IPS DF 6.9 (cell line): ENCODE data around the gene GPR61.

ENCODE experiments used
- DNase-seq: peaks from one replicate; pipeline ENCODE4 v3.0.0-alpha.2; 2013; ENCODE audit warnings: low read depth, low spot score
- H3K27ac ChIP-seq: one replicate; pipeline ENCODE4 v1.5.1; 2013; ENCODE audit warnings: low read length, control low read depth
- H3K27me3 ChIP-seq: 2 replicates; pipeline ENCODE4 v1.6.1; 2013; ENCODE audit warnings: mild to moderate bottlenecking, low read length; ENCODE audit not compliant: control insufficient read depth, insufficient read depth
- H3K36me3 ChIP-seq: 2 replicates; pipeline ENCODE4 v1.6.1; 2013; ENCODE audit warnings: low read length; ENCODE audit not compliant: control insufficient read depth, insufficient read depth
- H3K4me1 ChIP-seq: 2 replicates; pipeline ENCODE4 v1.6.1; 2013; ENCODE audit warnings: low read length; ENCODE audit not compliant: control insufficient read depth, insufficient read depth
- H3K4me3 ChIP-seq: 2 replicates; pipeline ENCODE4 v1.5.1; 2013; ENCODE audit warnings: mild to moderate bottlenecking, low read length
- H3K9me3 ChIP-seq: 2 replicates; pipeline ENCODE4 v1.6.1; 2013; ENCODE audit warnings: low read length, inconsistent platforms; ENCODE audit not compliant: control insufficient read depth, insufficient read depth
- WGBS: extraction: QIAGEN DNeasy Blood & Tissue Kit; methylation state at CpG from one replicate; pipeline ENCODE4 v1.1.7; 2013; ENCODE audit warnings: mixed read lengths, missing lambda C conversion rate; ENCODE audit not compliant: insufficient read length, insufficient coverage; 5-methylcytosine and 5-hydroxymethylcytosine counted together

The GPR61 gene

DNA sequence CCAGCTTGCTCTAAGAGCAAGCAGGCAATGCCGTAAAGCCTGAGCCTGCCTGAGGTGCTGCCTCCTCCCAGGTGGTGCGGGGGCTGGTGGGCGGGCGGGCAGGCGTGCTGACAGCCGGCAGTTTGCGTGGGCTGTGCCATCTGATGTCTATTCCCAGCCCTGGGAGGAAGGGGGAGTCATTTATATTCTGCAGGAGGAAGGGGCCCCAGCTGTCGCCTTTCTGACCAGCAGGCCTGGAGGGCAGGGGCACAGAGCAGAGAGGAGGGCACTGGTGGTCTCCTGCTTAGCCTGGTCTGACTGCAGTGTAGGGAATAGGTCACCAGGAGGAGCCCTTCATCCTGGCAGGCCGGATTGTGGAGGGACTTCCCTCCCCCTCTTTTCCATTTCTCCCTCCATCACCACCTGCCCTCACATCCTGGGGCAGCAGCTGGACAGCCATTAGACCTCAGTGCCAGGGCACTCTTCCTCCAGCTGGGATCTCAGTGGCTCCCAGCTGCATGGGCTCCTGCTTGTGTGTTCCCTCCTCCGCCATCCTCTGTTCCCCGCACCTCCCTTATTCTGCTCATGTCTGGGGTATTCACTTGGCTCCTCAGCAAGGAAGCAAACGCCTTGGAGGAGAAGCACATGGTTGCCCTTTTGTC, 41.4 kb upstream of the GPR61 start:
- H3K4me3 ChIP-seq, result no peak overlapping the region
- H3K4me1 ChIP-seq, result peaks cover 3% of the 10 kb centered on the region; the same call in 1 of the 2 replicates
- no CpG with 5 or more reads among the region's 12 CpGs for WGBS
- H3K27ac ChIP-seq, result no peak overlapping the region
- no peaks in the 10 kb centered on the region for H3K27me3 ChIP-seq
- no peaks in the 10 kb centered on the region for H3K9me3 ChIP-seq
- no peaks in the 10 kb centered on the region for H3K36me3 ChIP-seq
- DNase-seq, result no peak

DNA sequence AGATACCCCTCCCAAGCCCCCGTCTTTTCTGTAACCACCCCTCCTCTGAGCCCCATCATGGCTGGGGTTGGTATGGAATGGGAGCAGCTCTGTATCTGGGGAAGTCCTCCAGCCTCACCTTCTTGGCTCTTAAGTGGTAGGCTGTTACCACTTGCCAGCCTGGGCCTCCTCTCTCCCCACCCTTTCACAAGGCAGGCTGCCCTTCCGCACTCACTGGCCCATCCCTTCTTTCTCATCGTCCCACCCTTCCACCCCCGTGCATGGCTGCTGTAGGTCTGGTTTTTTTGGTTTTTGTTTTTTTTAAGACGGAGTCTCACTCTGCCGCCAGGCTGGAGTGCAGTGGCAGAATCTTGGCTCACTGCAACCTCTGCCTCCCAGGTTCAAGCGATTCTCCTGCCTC, 40.6 kb upstream of the GPR61 start:
- no peaks in the 10 kb centered on the region for H3K36me3 ChIP-seq
- no peak overlapping the region for H3K27ac ChIP-seq
- 0 out of 2 replicates have a peak, but pooled peaks cover 3% of the 10 kb centered on the region for H3K4me1 ChIP-seq
- H3K4me3 ChIP-seq, result no peak overlapping the region
- no peaks in the 10 kb centered on the region for H3K9me3 ChIP-seq
- no peaks in the 10 kb centered on the region for H3K27me3 ChIP-seq
- WGBS, result no CpG with 5 or more reads among the region's 7 CpGs
- no peak for DNase-seq

DNA sequence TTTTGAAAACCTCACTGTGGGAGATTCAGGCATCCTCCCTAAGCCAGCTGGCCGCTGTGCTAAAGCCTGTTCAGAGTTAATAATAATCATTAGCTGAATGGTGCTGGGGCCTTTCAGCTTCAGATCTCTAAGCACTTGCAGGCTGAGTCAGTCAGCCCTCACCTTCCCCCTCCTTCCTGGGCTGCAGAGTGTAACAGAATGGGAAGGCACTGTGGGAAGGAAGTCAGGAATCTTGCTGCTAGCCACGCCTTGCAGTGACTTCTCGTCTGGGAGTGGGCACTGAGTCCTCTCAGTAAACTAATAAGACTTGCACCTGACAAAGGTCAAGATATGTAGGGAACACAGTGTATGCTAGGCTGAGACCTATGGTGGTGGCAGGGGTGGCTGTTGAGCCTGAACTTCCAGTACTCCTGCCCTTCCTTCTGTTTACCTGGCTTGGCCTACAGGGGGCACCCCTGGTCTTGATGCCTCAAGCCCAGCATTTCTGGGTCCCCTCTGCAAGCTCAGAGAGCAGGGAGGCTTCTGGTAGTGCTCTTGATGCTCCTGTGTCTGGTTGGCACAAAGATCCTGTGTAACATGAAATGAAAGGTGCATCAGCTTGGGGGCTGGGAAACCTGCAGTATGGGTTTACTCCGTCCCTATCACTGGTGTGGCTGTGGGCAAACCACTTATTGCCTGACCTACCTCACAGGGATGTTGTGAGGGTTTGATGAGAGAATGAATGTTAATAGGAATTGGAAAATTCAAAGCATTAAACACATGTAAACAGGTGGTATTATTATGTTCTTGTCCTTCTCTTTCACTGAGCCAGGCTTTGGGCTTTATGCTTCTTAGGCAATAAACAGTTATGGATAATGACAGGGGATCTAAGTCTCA, 39.8 kb upstream of the GPR61 start:
- no peak overlapping the region for H3K4me3 ChIP-seq
- DNase-seq, result no peak
- 0 out of 2 replicates have a peak, but pooled peaks cover 3% of the 10 kb centered on the region for H3K4me1 ChIP-seq
- WGBS, result no CpG with 5 or more reads among the region's 4 CpGs
- no peak overlapping the region for H3K27ac ChIP-seq
- no peaks in the 10 kb centered on the region for H3K36me3 ChIP-seq
- no peaks in the 10 kb centered on the region for H3K27me3 ChIP-seq
- no peaks in the 10 kb centered on the region for H3K9me3 ChIP-seq

DNA sequence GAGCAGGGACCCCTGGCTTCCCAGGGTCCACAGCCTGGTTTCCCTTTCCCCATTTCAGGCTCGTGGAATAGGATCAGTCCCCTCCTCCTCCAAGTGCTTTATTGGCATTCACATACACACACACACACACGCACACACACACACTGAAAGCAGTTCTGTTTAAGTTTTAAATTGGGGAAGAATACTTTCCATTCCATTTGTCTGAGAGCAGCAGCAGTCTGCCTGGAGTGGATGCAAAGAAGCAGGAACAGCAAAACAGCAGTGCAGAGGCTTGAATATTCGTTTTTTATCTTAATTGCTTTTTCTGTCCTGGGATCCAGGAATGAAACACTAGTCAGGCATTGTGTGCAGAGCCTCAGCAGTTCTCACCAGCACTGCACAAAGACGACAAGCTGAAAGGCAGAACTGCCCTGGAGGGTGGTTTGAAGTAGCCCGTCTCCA, 38.7 kb upstream of the GPR61 start:
- Histone ChIP-seq H3K27ac (no peak overlapping the region), H3K9me3 (no peaks in the 10 kb centered on the region), H3K4me1 (0 out of 2 replicates have a peak, but pooled peaks cover 3% of the 10 kb centered on the region), H3K27me3 (no peaks in the 10 kb centered on the region), H3K4me3 (no peak overlapping the region), H3K36me3 (no peaks in the 10 kb centered on the region)
- no peak for DNase-seq
- WGBS, result no CpG with 5 or more reads among the region's 5 CpGs

DNA sequence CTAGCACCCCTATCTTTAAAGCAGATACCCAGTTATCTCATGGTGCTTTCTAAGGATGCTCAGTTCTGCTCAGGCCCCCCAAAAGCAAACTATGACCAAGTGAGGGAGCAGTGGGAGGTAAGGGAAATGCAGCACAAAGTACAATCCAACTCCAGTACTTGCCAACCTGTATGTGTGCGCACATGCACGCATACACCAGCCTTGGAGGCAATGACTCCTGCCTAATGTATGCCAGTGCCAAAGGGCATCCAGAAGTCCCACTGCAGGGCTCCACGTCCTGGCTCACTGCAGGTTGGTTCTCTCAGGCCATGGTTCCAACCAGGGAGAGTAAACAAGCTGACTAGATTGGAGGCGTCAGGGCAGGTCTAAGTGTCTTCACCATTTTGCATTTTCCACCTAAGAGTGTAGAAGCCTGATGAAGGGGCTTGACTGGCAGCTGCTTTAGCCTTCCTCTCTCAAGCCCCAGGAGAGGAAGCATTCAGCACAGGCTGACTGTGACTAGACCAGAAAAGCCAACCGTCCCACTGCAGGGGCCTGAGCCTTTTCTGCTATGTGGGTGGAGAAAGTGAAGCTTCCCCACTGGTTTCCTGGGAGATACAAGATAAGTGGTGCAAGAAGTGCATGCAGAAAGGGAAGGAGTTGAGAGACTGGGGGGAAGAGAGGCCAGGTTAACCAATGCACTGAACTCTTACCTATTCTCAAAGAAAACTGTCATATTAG, 37.9 kb upstream of the GPR61 start:
- no CpG with 5 or more reads among the region's 5 CpGs for WGBS
- no peaks in the 10 kb centered on the region for H3K36me3 ChIP-seq
- DNase-seq, result no peak
- no peaks in the 10 kb centered on the region for H3K9me3 ChIP-seq
- H3K4me1 ChIP-seq, result 0 out of 2 replicates have a peak, but pooled peaks cover 3% of the 10 kb centered on the region
- no peak overlapping the region for H3K4me3 ChIP-seq
- H3K27ac ChIP-seq, result no peak overlapping the region
- no peaks in the 10 kb centered on the region for H3K27me3 ChIP-seq

DNA sequence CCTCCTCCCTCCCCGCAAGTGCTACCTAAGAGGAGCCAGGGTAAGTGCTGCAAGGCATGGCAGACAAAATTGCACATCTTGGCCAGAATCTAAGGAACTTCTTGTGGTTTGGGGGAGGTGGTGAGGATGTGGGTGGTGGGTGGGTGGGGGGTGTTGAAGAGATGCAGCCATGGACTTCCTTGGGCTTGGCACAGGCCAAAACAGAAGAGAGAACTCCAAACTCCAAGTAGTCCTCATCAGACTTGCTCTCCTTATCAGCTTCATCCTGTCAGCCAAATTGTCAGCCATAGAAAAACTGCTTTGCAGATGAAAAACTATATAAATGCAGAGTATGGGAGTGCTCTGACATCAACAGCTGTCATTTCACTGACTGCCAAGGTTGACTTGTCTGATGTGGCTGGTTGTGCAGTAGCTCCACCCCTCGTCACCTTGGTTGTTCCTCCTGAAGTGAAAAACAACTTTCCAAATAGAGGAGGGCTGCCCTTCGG, 37.3 kb upstream of the GPR61 start:
- DNase-seq, result no peak
- Histone ChIP-seq H3K4me1 (0 out of 2 replicates have a peak, but pooled peaks cover 3% of the 10 kb centered on the region), H3K4me3 (no peak overlapping the region), H3K36me3 (no peaks in the 10 kb centered on the region), H3K9me3 (no peaks in the 10 kb centered on the region), H3K27me3 (no peaks in the 10 kb centered on the region), H3K27ac (no peak overlapping the region)
- WGBS, result no CpG with 5 or more reads among the region's 3 CpGs

DNA sequence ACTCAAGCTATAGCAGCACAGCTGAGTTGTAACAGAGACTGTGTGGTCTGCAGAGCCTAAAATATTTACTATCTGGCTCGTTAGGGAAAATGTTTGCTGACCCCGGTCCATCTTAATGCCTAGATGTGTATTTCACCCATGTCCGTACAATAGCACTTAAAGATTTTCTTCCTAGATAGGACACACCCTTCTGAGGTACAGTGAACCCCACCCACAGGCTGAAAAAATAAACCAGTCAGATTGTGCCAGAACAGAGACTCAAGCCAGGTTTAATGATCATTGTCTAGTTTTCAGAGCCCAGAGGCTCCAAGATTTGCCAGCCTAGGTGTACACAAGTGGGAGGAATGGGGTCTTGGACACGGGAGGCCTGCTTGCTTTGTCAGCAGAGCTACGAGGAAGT, 35.7 kb upstream of the GPR61 start:
- Histone ChIP-seq H3K27ac (no peak overlapping the region), H3K36me3 (no peaks in the 10 kb centered on the region; the same call in 1 of the 2 replicates), H3K27me3 (no peaks in the 10 kb centered on the region; the same call in 1 of the 2 replicates), H3K4me1 (peaks cover under 1% of the 10 kb centered on the region; the same call in 1 of the 2 replicates), H3K9me3 (no peaks in the 10 kb centered on the region), H3K4me3 (no peak overlapping the region)
- no CpG with 5 or more reads among the region's 5 CpGs for WGBS
- no peak for DNase-seq

DNA sequence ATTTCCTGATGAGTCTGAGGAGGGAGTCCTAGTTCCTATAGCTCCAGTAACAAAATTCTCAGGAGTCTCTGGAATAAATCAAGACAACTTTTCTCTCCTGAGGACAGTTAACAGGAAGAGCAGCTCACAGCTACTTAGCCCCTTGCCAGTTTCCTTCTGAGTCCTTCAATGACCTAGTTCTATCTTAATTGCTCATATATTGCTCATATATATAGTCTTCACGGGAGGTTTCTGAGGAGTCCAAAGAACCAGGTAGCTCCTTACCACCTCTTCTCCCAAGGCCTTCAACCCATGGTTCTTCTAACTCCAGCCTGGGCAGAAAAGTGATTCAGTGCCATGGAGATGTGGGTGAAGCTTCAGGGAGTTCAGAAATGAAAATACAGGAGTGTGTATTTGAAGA, 34.7 kb upstream of the GPR61 start:
- no peaks in the 10 kb centered on the region; the same call in 1 of the 2 replicates for H3K36me3 ChIP-seq
- peaks cover 1% of the 10 kb centered on the region; the same call in 1 of the 2 replicates for H3K27me3 ChIP-seq
- H3K4me1 ChIP-seq, result peaks cover 2% of the 10 kb centered on the region; the same call in 1 of the 2 replicates
- H3K9me3 ChIP-seq, result no peaks in the 10 kb centered on the region
- no peak overlapping the region for H3K27ac ChIP-seq
- WGBS, result no CpG with 5 or more reads among the region's 1 CpG
- H3K4me3 ChIP-seq, result no peak overlapping the region
- no peak for DNase-seq

DNA sequence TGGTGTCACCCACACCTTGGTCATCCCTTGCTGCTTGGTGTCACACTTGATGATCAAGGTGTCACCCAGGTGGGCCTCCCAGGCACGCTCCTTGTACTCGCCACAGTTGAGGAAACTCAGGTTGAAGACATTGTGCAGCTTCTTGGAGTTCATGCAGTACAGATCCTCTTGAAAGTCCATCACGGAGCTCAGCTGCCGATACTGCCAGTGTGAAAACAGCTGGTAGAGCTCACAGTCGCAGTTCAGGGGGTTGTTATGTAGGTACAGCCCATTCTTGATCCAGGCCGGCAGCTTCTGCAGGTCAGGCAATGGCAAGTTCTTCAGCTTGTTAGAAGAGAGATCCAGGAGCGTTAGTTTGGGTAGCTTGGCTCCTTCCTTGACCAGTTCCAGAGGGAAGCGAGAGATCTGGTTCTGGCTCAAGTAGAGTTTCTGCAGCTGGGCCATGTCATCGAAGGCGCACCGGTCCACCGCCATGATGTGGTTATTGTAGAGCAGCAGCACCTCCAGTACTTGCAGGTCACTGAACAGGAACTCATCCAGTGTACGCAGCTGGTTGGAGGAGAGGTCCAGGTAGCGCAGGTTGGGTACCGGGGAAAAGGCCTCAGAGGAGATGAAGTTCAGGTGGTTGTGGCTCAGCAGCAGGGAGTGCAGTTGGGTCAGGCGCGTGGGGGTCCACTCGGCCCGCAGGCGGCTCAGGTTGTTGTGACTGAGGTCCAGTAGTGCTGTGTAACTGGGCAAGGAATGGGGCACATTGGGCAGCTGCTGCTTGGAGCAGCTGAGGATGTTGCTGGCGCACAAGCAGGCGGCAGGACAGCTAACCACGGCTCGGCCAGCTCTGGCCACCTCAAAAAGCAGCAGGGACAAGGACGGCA, 31.4 kb upstream of the GPR61 start:
- Histone ChIP-seq H3K27ac (no peak overlapping the region), H3K4me1 (peaks cover 5% of the 10 kb centered on the region; the same call in 1 of the 2 replicates), H3K9me3 (no peaks in the 10 kb centered on the region), H3K36me3 (no peaks in the 10 kb centered on the region; the same call in 1 of the 2 replicates), H3K27me3 (peaks cover 8% of the 10 kb centered on the region; the same call in 1 of the 2 replicates), H3K4me3 (no peak overlapping the region)
- WGBS, result no CpG with 5 or more reads among the region's 25 CpGs
- no peak for DNase-seq
